Psoas muscle (tissue), 8 donors: Measurements from ENCODE around the gene HAND1. TPM values are rescaled to one million over a fixed set of nuclear protein-coding genes. Genes with fewer than 3 reads are reported as not detected.

Experiments used
- ATAC-seq, 4 donors: fragments of 200-7000 bp; cut with Tn5 transposase; one replicate each; pipeline ENCODE4 v1.9.1; 2020; ENCODE audit warnings: moderate library complexity in 3 of 4, mild to moderate bottlenecking in 2 of 4
- DNase-seq, 2 donors: peaks; one replicate each; pipeline ENCODE4 v3.0.0-alpha.2; 2020
- H3K27ac ChIP-seq: fragments of 200-600 bp; one replicate; pipeline ENCODE4 v1.8.0; 2022
- H3K27me3 ChIP-seq, 3 donors: fragments of 200-600 bp in 1 of 3; one replicate each; pipeline versions ENCODE4 v1.6.1 to v1.8.0; 2013 to 2022; ENCODE audit warnings: low read length in 2 of 3, mild to moderate bottlenecking in 2 of 3, moderate library complexity in 1 of 3; ENCODE audit not compliant: insufficient read depth in 3 of 3
- H3K36me3 ChIP-seq, 2 donors: fragments of 200-600 bp in 1 of 2; one replicate each; pipeline versions ENCODE4 v1.6.1 to v1.8.0; 2013 to 2022; ENCODE audit warnings: low read depth in 1 of 2, mild to moderate bottlenecking in 1 of 2, moderate library complexity in 1 of 2; ENCODE audit not compliant: insufficient read depth in 1 of 2
- H3K4me1 ChIP-seq: fragments of 200-600 bp; one replicate; pipeline ENCODE4 v1.8.0; 2022
- H3K4me3 ChIP-seq: fragments of 200-600 bp; one replicate; pipeline ENCODE4 v1.8.0; 2022; ENCODE audit warnings: mild to moderate bottlenecking
- H3K9me3 ChIP-seq: fragments of 200-600 bp; one replicate; pipeline ENCODE4 v1.8.0; 2022
- CTCF ChIP-seq: fragments of 200-600 bp; IDR thresholded peaks from one replicate; pipeline ENCODE4 v1.8.0; 2022; ENCODE audit warnings: antibody characterized with exemption
- WGBS, 3 donors: extraction: QIAGEN DNeasy Blood & Tissue Kit; methylation state at CpG; one replicate each; pipeline versions ENCODE4 v1.1.6 to v1.1.7; 2013; 5-methylcytosine and 5-hydroxymethylcytosine counted together
- intact Hi-C, 2 donors: fragments of 100-400 bp; cut with DNase I; formaldehyde crosslinking; loops; one replicate each; pipeline versions ENCODE4 v1.11.0 to v1.14.2; 2022
- polyA plus RNA-seq, 3 donors: library from polyadenylated mRNA; stranded (reverse); fragments of 200-250 nt; gene quantifications; one replicate each; pipeline ENCODE4 v1.2.3, GENCODE V29; 2013
- total RNA-seq, 4 donors: library from RNA; stranded (reverse); fragmentation: NEBNext Ultra II Directional in 2 of 4; extraction: Animal tissue kit (Norgen Biotek cat#: 25700) in 2 of 4; gene quantifications; one replicate each; pipeline versions ENCODE4 v1.2.1 to v1.2.4, GENCODE V29; 2021 to 2023
- donor health status: healthy with polysubstance abuse.
- donor health status: DM: no; HTN: no; CAD: no; lungs with moderate emphysema.
- donor health status: Bipolar disorder and iron deficiency.
- donor health status: healthy.
- donor health status: DM: yes; HTN: yes; CAD: no.
- donor health status: DM: no; HTN: no; CAD: no.
- donor health status: DM: no; HTN: no; CAD: no.
- donor health status: DM: yes; HTN: yes; CAD: no.

The HAND1 gene
- total and polyA plus RNA-seq, 7 donors = not detected

DNA sequence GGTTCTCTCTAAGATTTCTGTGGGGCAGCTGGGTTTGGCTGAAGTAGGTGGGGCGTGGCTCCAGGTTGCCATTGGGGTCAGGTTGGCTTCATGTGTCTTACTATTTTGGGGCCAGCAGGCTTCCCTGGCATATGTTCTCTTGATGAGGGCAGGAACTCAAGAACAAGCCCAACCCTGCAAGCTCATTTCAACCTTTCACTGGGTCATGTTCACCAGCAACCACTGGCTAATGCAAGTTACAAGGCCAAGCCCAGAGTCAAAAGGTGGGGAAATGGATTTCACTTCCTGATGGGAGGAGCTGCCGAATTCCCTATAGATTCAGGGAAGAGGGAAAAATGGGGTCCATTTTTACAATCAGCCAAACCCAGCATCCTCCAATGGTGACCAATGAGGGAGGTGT, 34.0 kb upstream of the HAND1 start:
- Histone ChIP-seq H3K4me1 (no peaks in the 10 kb centered on the region), H3K9me3 (no peaks in the 10 kb centered on the region), H3K27me3 (peaks cover 0 to 4% (median 2%) of the 10 kb centered on the region in 3 donors), H3K27ac (no peak overlapping the region), H3K4me3 (no peak overlapping the region), H3K36me3 (no peaks in the 10 kb centered on the region)
- TF ChIP-seq CTCF = no peak
- DNase-seq (no peak), ATAC-seq (no peak)
- WGBS, 3 donors = 73 to 88% (median 79%) methylated on average over 2 of the region's 2 CpGs
- intact Hi-C loops = loop anchor here in 1 of 2 donors (10.0 kb wide), 1 partner anchor 93 kb away; no protein-coding TSS in a partner anchor

DNA sequence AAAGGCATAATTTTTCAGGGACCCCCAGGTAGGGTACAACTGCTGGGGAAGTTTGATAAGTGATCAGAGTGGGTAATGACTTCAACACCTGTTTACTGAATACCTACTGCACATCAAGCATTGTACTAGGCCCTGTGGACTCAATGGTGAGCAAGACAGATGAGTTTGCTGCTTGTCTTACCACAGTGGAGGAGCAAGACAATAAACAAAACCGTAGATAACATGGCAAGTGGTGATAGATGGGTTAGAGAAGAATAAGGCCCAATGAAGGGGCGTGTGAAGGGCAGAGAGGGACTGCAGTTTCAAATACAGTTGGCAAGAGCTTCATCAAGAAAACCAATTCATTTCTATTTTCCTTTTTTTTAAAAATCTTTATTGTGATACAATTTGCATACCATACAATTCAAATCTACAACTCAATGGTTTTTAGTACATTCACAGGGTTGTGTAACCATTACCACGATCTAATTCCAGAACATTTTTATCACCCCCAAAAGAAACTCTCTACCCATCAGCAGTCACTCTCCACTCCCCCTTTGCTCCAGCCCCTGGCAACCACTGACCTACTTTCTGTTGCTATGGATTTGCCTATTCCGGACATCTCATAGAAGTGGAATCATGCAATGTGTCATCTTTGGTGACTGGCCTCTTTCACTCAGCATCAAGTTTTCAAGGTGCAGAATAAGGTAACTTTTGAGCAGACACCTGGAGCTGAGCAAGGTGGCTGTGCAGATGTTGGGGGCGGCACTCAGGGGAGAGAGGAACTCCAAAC, 31.9 kb upstream of the HAND1 start:
- DNase-seq (no peak), ATAC-seq (no peak)
- Histone ChIP-seq H3K4me3 (no peak overlapping the region), H3K4me1 (no peaks in the 10 kb centered on the region), H3K27ac (no peak overlapping the region), H3K27me3 (peaks cover 0 to 4% (median 0%) of the 10 kb centered on the region in 3 donors), H3K36me3 (no peaks in the 10 kb centered on the region), H3K9me3 (no peaks in the 10 kb centered on the region)
- TF ChIP-seq CTCF = no peak
- intact Hi-C loops = loop anchor here in 1 of 2 donors (10.0 kb wide), 1 partner anchor 95 kb away; no protein-coding TSS in a partner anchor
- WGBS, 3 donors = 57 to 62% (median 61%) methylated on average over 5 of the region's 5 CpGs

GRCh38 chr5:154508114-154508513, 30.1 kb upstream of the HAND1 start:
- WGBS, 3 donors = 81 to 91% (median 82%) methylated on average over 2 of the region's 2 CpGs
- TF ChIP-seq CTCF = no peak
- DNase-seq (no peak), ATAC-seq (no peak)
- no peaks in the 10 kb centered on the region for H3K9me3 ChIP-seq
- H3K27ac ChIP-seq = no peak overlapping the region
- H3K4me1 ChIP-seq = no peaks in the 10 kb centered on the region
- H3K27me3 ChIP-seq = no peaks in the 10 kb centered on the region
- no peaks in the 10 kb centered on the region for H3K36me3 ChIP-seq
- intact Hi-C loops = no loop called here
- no peak overlapping the region for H3K4me3 ChIP-seq

DNA sequence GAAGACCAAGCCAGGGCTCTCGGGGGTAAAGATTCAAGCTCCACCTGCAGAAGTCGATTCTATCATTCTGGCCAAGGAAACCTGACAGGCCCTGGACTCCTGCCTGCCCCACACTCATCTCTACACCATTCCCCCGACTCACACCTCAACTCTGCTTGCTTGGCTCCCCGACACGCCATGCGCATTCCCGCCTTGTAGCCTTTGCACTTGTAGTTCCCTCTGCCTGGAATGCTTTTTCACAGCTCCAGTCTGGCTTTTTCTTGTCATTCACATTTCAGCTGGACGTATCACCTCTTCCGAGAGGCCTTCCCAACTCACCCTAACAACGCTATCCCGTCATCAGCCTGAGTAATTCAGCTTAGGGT, 28.7 kb upstream of the HAND1 start:
- H3K36me3 ChIP-seq = no peaks in the 10 kb centered on the region
- intact Hi-C loops = no loop called here
- peaks cover 0 to 6% (median 0%) of the 10 kb centered on the region in 3 donors for H3K27me3 ChIP-seq
- TF ChIP-seq CTCF = no peak
- DNase-seq (no peak), ATAC-seq (no peak)
- H3K9me3 ChIP-seq = no peaks in the 10 kb centered on the region
- no peak overlapping the region for H3K27ac ChIP-seq
- no peaks in the 10 kb centered on the region for H3K4me1 ChIP-seq
- 80 to 82% (median 80%) methylated on average over 11 of the region's 11 CpGs for WGBS, 3 donors
- no peak overlapping the region for H3K4me3 ChIP-seq
